Body of pancreas (tissue), 4 donors: Measurements from ENCODE around the gene CD164L2.
A peak's percentile ranks its signal among the peaks of the same experiment; 100 is the strongest.

Experiments
- CTCF ChIP-seq, 7 experiments: fragments of 450-650 bp in 4 of 7; fragments of 200-600 bp in 3 of 7; sonication (generic) in 3 of 7; IDR thresholded peaks; one replicate each; pipeline ENCODE4 v1.5.1; 2016 to 2019; ENCODE audit warnings: antibody characterized with exemption in 7 of 7
- POLR2A ChIP-seq, 3 donors: fragments of 450-650 bp; IDR thresholded peaks; one replicate each; pipeline ENCODE4 v1.6.1; 2016; ENCODE audit warnings: antibody characterized with exemption in 3 of 3, mild to moderate bottlenecking in 2 of 3

- TF ChIP-seq POLR2A (IDR thresholded peaks at IDR 0.05) (no peak), CTCF (IDR thresholded peaks at IDR 0.05) (peak; percentile 28 to 67 (median 60))
Measured at GRCh38 chr1:27402349-27402754, 19.2 kb upstream of the CD164L2 start.
